Suppressor macrophage (primary cell): ENCODE results near the gene KNDC1.
"Not testable (repeated sequence)": the region's sequence is repeated elsewhere in the genome, so short reads cannot be mapped to it uniquely, and the experiment has no call there.

Experiments used
- DNase-seq, 4 experiments: peaks; one replicate each; pipeline ENCODE4 v3.0.0-alpha.2; 2020 to 2022

Gene KNDC1

GRCh38 chr10:133206356-133207040 is 46.5 kb downstream of the KNDC1 start:
- DNase-seq: no peak

DNA sequence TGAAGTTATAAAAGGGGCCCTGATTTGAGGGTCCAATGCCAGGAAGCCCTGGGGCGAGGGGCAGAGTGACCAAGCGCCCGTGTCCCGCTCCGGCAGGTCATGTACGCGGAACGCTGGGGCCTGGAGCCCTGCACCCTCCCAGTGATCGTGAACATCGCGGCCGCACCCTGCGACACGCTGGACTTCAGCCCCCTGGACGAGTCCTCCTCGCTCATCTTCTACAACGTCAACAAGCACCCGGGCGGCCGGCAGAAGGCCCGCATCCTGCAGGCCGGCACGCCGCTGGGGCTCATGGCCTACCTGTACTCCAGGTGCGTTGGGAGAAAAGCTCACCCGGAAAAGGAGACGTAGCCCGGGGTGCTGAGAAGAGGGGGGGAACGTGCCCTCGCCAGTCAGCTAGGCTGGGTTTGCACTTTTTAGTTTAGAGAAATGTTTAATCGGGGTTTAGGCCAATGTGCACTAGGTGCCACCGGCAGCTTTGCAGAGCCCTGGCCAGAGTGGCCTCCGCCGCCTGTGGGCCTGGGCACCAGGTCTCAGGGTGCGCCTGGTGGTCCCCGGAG is 47.1 kb downstream of the KNDC1 start:
- no peak for DNase-seq

DNA sequence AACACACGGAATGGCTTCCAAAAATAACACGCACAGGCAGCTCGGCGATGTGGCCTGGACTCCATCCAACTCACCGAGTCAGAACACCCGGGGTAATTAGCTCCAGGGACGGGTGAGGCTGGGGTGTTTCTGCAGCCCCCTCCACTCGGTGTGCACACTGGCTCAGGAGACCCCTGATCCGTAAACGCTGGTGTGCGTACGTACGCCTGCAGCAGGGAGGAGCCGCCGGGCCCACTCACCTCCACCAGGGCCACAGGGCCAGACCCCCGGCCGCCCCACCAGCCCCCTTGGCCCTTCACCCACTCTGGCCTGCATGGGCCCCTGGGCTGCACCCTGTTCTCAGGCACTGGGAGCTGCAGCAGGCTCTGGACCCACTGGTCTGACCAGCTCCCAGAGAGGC is 47.6 kb downstream of the KNDC1 start:
- DNase-seq: no peak

DNA sequence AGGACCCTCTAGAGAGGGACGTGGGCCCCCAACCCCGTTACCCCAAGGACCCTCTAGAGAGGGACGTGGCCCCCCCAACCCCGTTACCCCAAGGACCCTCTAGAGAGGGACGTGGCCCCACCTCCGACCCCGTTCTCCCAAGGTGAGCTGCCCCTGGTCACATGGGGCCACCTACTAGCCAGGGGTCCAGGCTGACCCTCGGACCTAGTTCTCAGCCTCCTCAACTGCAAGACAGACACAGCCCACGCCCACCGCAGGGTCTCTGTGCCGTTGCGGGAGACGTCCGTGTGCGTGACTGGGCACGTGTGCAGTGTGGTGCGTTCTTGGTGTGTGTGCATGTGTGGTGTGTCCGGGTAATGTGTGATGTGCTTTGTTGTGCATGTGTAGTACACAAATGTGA is 48.4 kb downstream of the KNDC1 start:
- no peak for DNase-seq

DNA sequence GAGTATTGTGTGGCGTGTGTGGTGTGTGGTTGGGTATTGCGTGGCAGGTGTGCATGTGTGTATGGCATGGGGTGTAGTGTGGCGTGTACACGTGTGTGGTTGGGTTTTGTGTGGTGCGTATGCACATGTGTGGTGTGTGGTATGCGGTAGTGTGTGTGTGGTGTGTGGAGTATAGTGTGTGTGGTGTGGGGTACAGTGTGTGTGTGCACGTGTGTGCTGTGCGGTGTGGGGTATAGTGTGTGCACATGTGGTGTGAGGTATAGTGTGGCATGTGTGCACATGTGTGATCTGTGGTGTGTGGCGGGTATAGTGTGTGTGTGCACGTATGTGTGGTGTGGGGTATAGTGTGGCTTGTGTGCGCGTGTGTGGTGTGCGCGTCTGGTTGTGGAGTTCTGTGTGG is 49.1 kb downstream of the KNDC1 start:
- no peak for DNase-seq

- DNase-seq: no peak
Measured at GRCh38 chr10:133209641-133210040, 49.6 kb downstream of the KNDC1 start.

- no peak for DNase-seq
Measured at GRCh38 chr10:133210398-133211140, 50.5 kb downstream of the KNDC1 start.

DNA sequence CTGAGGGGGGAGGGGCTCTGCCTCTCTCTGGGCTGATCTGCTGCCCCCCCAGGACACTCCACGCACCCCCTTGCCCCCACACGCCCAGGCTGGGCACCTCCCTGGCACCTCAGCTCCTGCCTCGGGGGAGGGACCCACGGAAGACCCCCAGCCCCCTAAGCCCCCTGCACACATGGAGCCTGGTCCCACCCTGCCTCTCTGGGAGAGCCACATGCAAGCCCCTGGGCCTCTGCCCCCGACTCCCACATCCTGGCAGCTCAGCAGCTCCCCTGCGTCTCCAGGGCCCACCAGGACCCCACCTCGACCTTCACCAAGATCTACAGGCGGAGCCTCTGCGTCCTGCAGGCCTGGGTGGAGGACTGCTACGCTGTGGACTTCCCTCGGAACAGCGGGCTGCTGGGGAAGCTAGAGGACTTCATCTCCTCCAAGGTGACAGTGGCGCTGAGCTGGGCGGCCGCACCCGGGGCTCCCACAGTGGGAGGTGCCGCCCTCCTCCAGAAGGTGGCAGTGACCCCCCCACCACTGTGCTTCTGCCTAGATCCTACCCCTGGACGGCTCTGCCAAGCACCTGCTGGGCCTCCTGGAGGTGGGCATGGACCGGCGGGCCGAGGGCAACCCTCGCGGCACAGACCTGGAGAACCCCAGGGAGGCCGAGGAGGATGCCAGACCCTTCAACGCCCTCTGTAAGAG is 51.3 kb downstream of the KNDC1 start:
- no peak for DNase-seq

GRCh38 chr10:133211959-133212852 is 52.2 kb downstream of the KNDC1 start:
- no peak for DNase-seq

- no peak for DNase-seq
Measured at GRCh38 chr10:133212853-133213494, 53.0 kb downstream of the KNDC1 start.

- no peak for DNase-seq
Measured at GRCh38 chr10:133213641-133214467, 53.8 kb downstream of the KNDC1 start.

DNA sequence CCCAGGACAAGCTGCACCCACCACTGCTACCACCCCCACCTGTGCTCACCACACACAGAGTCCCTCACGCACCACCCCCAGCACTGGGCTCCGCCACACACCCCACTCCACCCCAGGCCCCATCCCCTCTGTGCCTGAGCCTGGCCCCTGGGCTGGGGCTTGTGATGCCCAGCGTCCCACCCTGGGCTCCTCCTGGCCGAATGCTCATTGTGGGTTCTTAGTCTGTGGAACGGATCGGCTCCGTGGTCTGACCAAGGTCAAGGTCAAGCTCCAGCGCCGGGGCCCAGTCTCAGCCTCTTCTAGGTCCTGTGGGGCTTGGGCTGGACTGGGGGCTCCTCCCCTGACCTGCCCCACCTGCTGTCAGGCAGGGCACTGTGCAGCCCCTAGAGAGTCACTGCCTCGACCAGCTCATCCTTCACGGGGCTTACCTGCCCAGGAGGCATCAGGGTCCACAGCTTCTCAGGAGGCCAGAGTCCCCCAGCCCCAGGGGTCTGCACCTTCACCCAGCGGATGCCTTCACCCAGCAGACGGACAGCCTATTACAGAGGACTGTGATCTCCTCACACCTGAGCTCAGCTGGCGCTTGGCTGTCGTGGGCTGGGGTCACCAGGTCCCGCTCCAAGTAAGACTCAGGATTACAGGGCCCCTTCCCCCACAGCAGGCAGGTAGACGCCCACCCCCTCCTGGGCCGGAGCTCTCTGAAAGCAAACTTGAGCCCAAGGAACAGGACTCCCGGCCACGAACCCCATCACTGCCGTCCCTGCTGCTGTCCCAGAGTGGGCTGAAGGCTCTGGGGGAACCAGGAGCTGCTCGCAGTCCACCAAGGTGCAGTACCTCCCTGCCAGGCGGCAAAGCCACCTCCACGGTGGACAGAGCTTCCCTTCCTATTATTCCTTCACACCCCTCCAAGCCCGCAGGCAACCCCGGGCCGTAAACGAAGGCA is 54.7 kb downstream of the KNDC1 start:
- no peak for DNase-seq

- no peak for DNase-seq
Measured at GRCh38 chr10:133215586-133215985, 55.6 kb downstream of the KNDC1 start.

GRCh38 chr10:133216776-133217175 is 56.8 kb downstream of the KNDC1 start:
- no peak for DNase-seq

DNA sequence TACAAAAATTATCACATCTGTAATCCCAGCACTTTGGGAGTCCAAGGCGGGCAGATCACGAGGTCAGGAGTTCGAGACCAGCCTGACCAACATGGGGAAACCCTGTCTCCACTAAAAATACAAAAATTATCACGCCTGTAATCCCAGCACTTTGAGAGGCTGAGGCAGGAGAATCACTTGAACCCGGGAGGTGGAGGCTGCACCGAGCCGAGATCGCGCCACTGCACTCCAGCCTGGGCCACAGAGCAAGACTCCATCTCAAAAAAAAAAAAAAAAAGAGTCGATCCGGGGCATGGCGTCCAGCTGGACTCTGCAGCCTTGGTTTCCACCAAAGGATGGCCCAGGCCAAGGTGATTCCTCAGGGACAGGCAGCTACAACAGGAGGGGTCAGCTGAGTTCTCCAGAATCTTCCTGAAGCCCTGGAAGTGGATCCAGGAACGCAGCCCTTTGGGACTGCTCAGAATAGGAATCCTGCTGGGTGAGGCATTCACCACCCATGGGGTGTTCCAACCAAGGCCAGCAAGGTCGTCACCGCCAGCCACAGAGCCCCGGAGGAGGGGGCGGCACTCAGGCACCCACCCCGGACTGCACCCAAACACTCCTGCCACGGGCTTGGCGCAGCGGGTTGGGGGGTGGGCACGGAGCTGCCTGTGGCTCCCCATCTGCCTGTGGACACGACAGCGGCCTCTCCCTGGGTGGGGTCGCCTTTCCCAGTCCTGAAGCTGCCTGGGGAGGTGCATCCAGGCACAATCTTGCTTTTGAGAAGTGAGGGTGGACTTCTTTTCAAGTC is 58.0 kb downstream of the KNDC1 start:
- DNase-seq: no peak

DNA sequence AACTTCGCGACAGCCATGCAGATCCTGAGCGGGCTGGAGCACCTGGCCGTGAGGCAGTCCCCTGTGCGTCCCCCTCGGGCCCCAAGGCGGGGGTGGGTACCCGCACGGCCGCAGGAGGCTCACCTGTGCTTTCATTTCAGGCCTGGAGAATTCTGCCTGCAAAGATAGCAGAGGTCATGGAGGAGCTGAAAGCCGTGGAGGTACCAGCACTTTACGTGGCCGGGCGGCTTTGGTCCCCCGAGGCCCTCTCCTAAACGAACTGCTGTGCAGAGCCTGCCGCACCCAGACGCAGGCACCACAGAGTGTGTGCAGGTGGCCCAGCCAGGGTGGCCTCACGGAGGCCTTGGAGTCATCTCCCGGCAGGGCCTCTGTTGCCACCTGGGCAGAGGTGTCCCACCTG is 58.9 kb downstream of the KNDC1 start:
- no peak for DNase-seq

GRCh38 chr10:133219782-133220181 is 59.8 kb downstream of the KNDC1 start:
- DNase-seq: no peak

DNA sequence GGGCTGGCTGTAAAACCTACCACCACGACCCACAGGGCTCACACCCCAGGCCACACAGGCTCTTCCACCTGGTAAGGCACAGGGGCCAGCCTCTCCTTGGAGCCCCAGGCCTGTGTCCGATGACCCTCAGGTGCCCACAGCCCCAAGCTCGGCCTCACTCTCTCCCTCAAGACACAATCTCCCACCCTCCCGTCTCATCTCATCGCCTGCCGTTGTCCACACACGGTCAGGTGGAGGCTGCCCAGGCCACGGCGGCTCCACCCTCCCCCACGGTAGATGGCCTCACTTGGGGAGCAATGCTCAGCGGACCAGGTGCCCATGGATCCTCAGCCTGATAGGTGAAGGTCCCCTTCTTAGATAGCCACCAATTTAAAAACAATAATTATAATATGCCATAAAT is 61.3 kb downstream of the KNDC1 start:
- no peak for DNase-seq

DNA sequence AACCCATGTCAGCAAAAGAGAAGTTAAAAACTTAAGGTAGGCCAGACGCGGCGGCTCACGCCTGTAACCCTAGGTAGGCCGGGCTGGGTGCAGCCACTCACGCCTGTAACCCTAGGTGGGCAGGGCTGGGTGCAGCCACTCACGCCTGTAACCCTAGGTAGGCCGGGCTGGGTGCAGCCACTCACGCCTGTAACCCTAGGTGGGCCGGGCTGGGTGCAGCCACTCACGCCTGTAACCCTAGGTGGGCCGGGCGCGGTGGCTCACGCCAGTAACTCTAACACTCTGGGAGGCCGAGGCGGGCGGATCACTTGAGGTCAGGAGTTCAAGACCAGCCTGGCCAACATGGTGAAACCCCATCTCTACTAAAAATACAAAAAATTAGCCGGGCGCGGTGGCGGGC is 61.7 kb downstream of the KNDC1 start:
- DNase-seq: not testable (repeated sequence)
